WERI-Rb-1 (cell line): ENCODE data around the gene ZFP92.
A peak's percentile ranks its signal among the peaks of the same experiment; 100 is the strongest.

Source experiments
- DNase-seq: peaks from one replicate; pipeline ENCODE4 v3.0.0-alpha.2; 2020
- H3K27ac ChIP-seq: fragments of 250-450 bp; sonication (Bioruptor Pico); 2 replicates; pipeline ENCODE4 v1.5.1; 2020; ENCODE audit warnings: mild to moderate bottlenecking, moderate library complexity
- H3K27me3 ChIP-seq: fragments of 250-450 bp; sonication (Bioruptor Pico); 2 replicates; pipeline ENCODE4 v1.5.1; 2021; ENCODE audit warnings: mild to moderate bottlenecking, low read depth, moderate library complexity; ENCODE audit not compliant: insufficient read depth, severe bottlenecking
- H3K36me3 ChIP-seq: fragments of 250-450 bp; sonication (Bioruptor Pico); 2 replicates; pipeline ENCODE4 v1.5.1; 2020; ENCODE audit warnings: mild to moderate bottlenecking, moderate library complexity
- H3K4me3 ChIP-seq: 2 replicates; pipeline ENCODE4 v1.5.1; 2011; ENCODE audit warnings: low read depth, mild to moderate bottlenecking, control low read depth, low read length
- H3K9me3 ChIP-seq: fragments of 250-450 bp; sonication (Bioruptor Pico); 2 replicates; pipeline ENCODE4 v1.5.1; 2021; ENCODE audit warnings: mild to moderate bottlenecking, moderate library complexity; ENCODE audit not compliant: severe bottlenecking
- TF ChIP-seq, protein P1 (sequence below): IDR thresholded peaks from 2 replicates; pipeline ENCODE4 v1.5.1; 2011; ENCODE audit warnings: low read depth, mild to moderate bottlenecking, control low read depth, inconsistent platforms, low read length

The ZFP92 gene

DNA sequence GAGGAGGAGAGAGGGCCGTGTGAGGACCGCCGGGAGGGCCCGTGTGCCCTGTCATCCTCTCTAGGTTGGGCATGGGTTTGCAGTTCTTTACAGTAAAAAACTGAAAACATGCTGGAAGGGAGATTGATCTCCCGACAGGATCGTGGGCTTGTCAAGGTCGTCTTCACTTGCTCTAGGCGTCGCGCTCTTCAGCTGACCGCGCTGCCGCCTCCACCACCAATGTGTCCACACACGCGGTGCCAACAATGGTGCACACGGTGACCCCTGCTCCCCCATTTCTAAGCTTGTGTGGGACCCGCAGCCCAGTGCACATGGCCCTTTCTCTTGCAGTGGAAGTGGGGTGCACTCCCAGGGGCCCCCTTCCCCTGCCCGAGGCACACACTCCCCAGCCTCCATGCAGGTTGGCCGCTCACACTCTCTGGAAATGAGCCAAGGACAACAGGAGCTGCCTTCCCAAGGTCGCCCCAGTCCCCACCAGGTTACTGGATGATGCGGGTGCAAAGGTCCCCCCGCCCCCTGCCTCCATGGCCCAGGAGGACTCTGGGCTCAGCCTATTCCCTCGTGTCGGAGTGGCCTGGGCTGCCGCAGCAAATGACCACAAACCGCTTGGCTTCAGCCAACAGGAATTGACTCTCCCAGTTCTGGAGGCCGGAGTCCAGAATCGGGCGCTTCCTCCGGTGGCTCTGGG, 1.7 kb upstream of the ZFP92 start:
- Histone ChIP-seq H3K27ac (no peak overlapping the region), H3K27me3 (peaks cover 64% of the 10 kb centered on the region), H3K36me3 (no peaks in the 10 kb centered on the region), H3K4me3 (no peak overlapping the region), H3K9me3 (no peaks in the 10 kb centered on the region)
- TF ChIP-seq, protein P1, sequence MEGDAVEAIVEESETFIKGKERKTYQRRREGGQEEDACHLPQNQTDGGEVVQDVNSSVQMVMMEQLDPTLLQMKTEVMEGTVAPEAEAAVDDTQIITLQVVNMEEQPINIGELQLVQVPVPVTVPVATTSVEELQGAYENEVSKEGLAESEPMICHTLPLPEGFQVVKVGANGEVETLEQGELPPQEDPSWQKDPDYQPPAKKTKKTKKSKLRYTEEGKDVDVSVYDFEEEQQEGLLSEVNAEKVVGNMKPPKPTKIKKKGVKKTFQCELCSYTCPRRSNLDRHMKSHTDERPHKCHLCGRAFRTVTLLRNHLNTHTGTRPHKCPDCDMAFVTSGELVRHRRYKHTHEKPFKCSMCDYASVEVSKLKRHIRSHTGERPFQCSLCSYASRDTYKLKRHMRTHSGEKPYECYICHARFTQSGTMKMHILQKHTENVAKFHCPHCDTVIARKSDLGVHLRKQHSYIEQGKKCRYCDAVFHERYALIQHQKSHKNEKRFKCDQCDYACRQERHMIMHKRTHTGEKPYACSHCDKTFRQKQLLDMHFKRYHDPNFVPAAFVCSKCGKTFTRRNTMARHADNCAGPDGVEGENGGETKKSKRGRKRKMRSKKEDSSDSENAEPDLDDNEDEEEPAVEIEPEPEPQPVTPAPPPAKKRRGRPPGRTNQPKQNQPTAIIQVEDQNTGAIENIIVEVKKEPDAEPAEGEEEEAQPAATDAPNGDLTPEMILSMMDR = no peak
- DNase-seq = no peak

DNA sequence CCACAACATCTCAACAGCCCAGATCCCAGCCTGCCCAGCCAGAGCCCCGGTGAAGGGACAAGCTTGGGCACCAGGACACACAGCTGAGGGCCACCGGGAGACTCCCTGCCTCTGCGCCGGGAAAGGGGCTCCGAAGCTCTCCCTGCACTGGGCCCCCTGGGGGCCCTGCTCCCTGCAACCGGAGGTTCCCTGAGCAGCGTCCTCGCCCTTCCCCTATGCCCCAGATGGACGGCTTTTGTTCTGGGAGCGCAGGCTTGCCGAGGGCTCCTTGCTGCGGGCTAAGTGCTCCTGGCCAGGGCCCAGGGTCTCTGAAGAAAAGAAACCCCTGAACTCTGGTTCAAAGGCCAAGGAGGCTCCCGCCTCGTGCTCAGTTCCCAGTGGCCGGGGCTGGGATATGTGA, 899 bp upstream of the ZFP92 start:
- no peaks in the 10 kb centered on the region for H3K36me3 ChIP-seq
- DNase-seq = no peak
- no peaks in the 10 kb centered on the region for H3K9me3 ChIP-seq
- H3K27me3 ChIP-seq = peaks cover 57% of the 10 kb centered on the region
- H3K4me3 ChIP-seq = no peak overlapping the region
- H3K27ac ChIP-seq = no peak overlapping the region
- TF ChIP-seq, protein P1 = no peak

DNA sequence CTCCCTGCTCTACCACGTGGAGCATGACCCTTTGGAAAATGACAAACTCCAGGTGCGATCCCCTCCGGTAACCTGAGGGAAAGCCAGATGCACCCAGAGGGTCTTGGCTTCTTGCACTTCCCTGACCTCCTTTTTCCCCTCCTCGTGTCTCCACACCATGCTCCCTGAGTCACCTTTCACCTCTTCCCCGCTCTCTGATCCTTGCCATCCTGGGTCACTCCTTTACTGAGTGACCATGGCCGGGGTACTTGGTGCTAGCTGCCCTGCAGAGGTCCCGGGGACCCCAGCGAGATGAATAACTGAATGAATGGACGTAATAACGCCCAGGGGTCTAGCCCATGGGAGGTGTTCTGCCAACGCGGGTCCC, 401 bp upstream of the ZFP92 start:
- H3K4me3 ChIP-seq = no peak overlapping the region
- no peaks in the 10 kb centered on the region for H3K36me3 ChIP-seq
- TF ChIP-seq, protein P1 = no peak

DNA sequence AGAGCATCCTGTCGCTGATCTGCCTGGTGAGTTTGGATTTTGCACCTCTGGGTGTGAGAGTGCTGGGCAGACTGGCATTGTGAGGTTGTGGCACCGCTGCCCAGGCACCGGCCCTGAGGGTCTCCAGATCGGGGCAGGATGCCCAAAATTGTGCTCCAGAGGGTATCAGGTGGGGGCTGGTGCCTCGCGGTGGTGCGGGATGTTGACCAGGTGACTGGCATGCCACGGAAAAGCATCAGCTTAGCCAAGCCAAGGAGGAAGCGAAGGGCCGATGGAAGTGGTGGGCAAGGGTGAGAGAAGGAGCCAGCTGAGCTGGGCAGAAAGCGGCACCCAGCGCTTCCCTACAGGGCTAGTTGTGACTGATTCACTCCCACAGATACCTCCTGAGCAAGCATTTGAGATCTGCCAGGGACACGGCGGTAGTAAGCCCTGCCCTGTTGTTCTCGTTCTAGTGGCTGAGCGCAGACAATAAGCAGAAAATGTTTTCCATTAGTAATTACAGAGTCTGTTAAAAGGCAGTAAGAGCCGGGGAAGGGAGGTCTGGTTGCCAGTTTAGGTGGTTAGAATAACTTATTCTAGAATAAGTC, 809 bp downstream of the ZFP92 start:
- TF ChIP-seq, protein P1 = no peak
- no peak for DNase-seq

More for the DNA sequence above, 401 bp upstream of the ZFP92 start:
- peaks cover 53% of the 10 kb centered on the region for H3K27me3 ChIP-seq
- H3K27ac ChIP-seq = no peak overlapping the region
- no peaks in the 10 kb centered on the region for H3K9me3 ChIP-seq
- DNase-seq = no peak

DNA sequence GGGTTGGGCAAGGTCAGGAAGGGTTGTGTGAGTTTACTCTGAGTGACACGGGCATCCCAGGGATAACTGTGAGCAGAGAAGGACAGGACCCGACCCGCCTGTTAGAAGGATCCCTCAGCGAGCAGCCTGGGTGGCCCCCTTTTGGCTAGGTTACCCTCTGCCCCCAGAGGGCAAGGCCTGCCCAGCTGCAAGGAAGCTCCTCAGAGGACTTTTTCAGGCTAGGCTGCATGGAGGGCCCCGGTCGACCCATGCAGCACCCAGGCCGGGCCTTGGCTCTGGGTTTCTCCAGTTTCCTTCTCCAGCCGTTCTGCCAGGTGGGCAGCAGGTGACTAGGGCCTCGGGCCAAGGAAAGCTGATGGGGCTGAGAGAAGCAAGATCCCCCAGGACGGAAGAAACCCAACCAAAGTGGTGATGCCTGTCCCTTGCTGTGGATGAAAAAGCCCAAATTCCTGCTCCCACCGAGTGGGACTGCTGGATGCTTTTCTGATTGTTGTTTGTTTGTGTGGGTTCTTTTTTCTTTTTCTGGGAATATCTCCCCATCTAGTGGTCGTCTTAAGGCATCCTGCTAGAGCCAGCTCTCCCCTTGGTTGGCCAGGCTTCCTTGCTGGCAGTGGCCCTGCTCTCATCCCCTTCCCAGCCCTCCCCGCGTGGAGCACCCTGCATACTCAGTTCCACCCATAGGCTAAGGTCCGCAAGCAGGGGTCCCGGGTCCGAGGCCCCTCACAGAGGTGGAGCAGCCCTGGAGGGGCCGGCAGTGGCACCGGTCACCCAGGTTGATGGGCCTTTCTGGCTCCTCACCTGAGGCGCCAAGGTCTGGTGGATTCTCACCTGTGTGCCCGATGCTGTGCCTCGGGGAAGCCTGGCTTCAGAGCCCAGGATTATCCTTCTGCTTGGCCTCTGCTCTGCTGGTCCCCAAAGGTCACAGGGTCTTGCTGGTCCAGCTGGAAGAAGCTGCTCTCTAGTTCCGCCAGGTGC, 1.8 kb downstream of the ZFP92 start:
- Histone ChIP-seq H3K9me3 (no peaks in the 10 kb centered on the region), H3K27ac (no peak overlapping the region), H3K4me3 (no peak overlapping the region), H3K27me3 (peaks cover 50% of the 10 kb centered on the region), H3K36me3 (no peaks in the 10 kb centered on the region)
- DNase-seq = no peak
- TF ChIP-seq, protein P1 = 0 out of 2 replicates have a peak, but pooled peaks have one; percentile 20

More for the DNA sequence above, 809 bp downstream of the ZFP92 start:
- H3K4me3 ChIP-seq = no peak overlapping the region
- H3K36me3 ChIP-seq = no peaks in the 10 kb centered on the region
- H3K27ac ChIP-seq = no peak overlapping the region
- no peaks in the 10 kb centered on the region for H3K9me3 ChIP-seq
- H3K27me3 ChIP-seq = peaks cover 51% of the 10 kb centered on the region
